G401.6 (cell line): ENCODE data around the gene S100A14.

Experiments used
- FAIRE-seq: peaks from 2 replicates; lab custom pipeline; 2012; peaks lifted over from hg19 to GRCh38; lab: Jason Lieb, UNC

Gene S100A14

GRCh38 chr1:153638261-153638660 lies 22.1 kb upstream of the S100A14 start:
- FAIRE-seq, result no peak

GRCh38 chr1:153636312-153636711 lies 20.2 kb upstream of the S100A14 start:
- no peak for FAIRE-seq

GRCh38 chr1:153635872-153636271 lies 19.7 kb upstream of the S100A14 start:
- no peak for FAIRE-seq

DNA sequence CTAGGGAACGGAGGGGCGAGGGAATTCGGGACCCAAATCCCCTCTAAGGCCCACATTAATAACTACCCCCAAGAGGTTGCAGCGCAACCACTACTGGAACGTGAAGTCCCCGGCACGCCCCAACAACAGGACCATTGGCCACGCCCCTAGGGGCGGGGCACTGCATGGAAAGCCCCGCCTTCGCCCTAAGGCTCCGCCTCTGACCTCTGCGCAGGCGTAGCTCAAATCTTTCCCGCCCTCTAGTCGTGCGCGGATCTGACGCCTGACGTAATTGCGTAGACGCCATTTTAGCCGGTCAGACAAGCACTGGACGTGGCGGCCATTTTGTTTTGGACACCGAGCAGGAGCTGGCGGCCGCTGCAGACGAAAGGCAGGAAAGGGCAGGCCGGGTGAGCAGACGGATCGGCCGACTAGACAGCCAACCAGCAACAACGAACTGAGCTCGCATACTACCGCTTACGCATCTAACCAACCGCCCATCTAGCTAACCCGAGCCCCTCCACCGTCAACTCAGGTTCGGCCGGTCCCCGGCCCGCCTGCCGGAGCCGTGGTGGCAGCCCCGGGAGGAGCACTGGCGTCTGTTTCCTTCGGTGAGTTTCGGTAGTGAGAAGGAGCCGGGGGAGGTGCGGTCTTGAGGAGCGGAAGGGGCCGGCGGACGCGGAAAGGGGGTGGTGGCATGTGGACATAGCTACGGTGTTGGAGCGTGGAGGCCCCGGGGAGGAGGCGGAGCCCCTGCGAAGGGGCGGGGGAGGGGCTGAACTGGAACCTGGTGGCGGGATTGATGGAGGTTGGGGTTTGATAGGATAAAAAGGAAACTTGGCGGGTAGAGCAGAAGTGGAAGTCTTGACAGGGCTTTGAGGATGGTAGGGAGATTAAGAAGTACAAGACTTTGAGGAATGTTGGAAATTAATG lies 17.9 kb upstream of the S100A14 start, which contains the start of gene CHTOP:
Gene CHTOP (plus strand): TSS at position 313 of the 912 bp plus-strand sequence. CDS start 2,523 bp downstream, outside the sequence.
- peak; percentile 94 for FAIRE-seq

- FAIRE-seq, result no peak
Observed at GRCh38 chr1:153633161-153633753, 17.1 kb upstream of the S100A14 start.

- FAIRE-seq, result no peak
Observed at GRCh38 chr1:153631047-153632022, 15.2 kb upstream of the S100A14 start.

DNA sequence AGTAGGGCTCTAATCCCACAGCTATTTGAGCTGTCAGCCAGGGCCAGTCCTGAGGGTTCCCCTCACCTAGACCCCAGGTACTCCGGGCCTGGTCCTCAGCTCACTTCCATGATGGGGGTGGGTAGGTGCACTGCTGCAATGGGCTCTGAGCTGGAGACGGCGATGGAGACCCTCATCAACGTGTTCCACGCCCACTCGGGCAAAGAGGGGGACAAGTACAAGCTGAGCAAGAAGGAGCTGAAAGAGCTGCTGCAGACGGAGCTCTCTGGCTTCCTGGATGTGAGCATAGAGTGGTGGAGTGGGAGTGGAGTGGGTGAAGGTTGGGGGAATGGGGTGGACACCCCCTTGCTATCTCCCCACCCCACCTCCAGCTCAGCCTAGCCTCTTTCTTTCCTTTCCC lies 14.3 kb upstream of the S100A14 start:
- FAIRE-seq, result no peak

DNA sequence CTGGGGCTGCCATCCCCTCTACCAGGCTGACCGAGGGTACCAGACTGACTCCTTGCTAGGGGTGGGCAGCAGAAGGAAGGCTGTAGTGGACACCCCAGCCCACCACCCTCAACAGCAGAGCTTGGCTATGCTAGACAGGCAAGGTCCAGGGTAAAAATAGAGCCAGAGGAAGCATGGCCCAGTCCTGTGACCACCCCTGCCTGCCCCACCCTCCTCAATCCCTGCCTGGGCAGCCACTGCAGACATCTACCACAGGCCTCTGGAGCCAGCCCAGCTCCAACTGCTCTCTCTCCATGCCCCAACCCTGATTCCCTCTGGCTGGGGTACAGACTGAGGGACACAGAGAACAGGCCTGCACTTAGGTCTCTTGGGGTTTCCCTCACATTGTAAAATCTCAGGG lies 13.8 kb upstream of the S100A14 start:
- FAIRE-seq, result no peak

DNA sequence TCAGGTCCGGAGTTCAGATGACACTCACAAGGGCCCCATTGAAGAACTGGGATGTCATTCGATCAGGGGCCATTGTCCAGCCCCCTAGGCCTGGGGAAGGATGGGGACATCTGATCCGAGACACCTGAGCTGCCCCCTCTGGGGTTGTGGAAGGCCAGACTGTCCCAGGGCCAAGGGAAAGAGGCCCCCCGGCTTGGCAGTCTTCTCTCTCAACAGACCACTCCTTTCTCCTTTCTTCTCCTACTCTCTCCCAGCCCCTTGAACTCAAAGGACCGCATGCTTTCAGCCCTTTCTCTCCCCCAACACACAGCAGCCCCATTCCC lies 13.2 kb upstream of the S100A14 start:
- FAIRE-seq, result no peak

- FAIRE-seq, result no peak
Observed at GRCh38 chr1:153628638-153629342, 12.7 kb upstream of the S100A14 start.

GRCh38 chr1:153627715-153628626 lies 11.8 kb upstream of the S100A14 start, which contains the start of gene S100A1:
S100A1 (plus strand) TSS chr1:153628434; CDS start chr1:153630522, 2,088 bp downstream.
- FAIRE-seq, result no peak

- peak; percentile 95 for FAIRE-seq
Observed at GRCh38 chr1:153626904-153627714, 11.0 kb upstream of the S100A14 start, which contains the start of gene S100A13. S100A13 (minus strand) TSS chr1:153627505; CDS start chr1:153626472, 1,033 bp downstream.

- no peak for FAIRE-seq
Observed at GRCh38 chr1:153626477-153626903, 10.4 kb upstream of the S100A14 start.

GRCh38 chr1:153624965-153625611 lies 9.0 kb upstream of the S100A14 start:
- FAIRE-seq, result no peak

DNA sequence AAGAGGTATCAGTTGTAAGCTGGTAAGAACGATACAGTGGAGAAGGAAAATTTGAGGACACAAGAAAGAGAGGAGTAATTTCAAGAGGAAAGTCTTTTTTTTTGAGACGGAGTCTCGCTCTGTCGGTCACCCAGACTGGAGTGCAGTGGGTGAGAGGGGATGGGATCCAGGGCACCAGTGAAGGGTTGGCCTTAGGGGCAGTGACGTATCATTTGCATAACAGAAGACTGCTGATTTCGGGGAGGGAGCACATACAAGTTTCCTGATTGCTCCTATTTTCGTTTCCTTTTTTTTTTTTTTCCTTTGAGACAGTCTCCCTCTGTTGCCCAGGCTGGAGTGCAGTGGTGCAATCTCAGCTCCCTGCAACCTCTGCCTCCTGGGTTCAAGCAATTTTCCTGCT lies 7.0 kb upstream of the S100A14 start:
- FAIRE-seq, result no peak

DNA sequence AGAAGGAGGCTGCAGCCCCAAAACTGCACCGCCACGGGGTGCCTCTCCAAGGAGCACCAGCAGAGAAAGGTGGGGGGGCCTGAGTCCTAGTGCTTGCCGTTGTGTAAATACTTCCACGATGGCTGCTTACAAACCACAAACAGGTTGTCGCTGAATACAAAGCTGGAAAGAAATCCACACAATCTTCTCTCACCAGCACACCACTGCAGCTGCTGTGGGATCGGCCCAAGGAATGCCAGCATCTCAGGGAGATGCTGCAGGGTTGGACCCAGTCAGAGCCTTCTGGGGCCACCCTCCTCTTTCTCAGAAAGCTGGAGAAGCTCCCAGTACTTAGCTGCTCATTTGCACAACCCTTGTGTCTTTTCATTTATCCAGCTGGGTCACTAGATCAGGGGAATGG lies 3.0 kb upstream of the S100A14 start:
- no peak for FAIRE-seq

- FAIRE-seq, result no peak
Observed at GRCh38 chr1:153617663-153618062, 1.5 kb upstream of the S100A14 start.

- no peak for FAIRE-seq
Observed at GRCh38 chr1:153616917-153617311, 789 bp upstream of the S100A14 start.

DNA sequence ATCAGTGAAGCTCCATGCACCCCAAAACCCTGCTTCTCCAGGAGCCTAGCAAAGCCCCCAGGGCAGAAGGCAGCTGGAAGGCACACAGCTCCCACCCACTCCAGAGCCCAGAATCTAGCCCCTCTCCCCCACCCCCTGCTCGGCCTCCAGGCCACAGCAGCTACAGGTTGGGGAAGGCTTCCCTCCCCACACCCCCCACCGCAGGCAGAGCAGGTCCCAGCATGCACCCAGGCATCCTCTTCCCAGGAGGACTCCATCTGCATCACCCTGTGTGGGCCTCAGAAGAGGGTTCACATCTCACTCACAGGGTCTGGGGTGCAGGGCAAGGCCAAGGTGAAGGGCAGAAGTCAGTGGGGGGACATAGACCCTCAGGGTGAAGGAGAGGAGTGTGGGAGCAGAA lies 719 bp downstream of the S100A14 start:
- FAIRE-seq, result no peak
